Kidney epithelial cell (primary cell): Measurements from ENCODE around the gene MEGF6. TPM values are rescaled to one million over a fixed set of nuclear protein-coding genes. Genes with fewer than 3 reads are reported as not detected.

Experiments
- DNase-seq: peaks from one replicate; pipeline ENCODE4 v3.0.0-alpha.2; 2010; ENCODE audit warnings: low read depth
- H3K27me3 ChIP-seq: 2 replicates; pipeline ENCODE4 v1.6.0; 2011; ENCODE audit warnings: low read length; ENCODE audit not compliant: control insufficient read depth, insufficient read depth
- H3K36me3 ChIP-seq: 2 replicates; pipeline ENCODE4 v1.5.1; 2011; ENCODE audit warnings: low read length; ENCODE audit not compliant: control insufficient read depth, insufficient read depth
- H3K4me3 ChIP-seq: 2 replicates; pipeline ENCODE4 v1.5.1; 2011; ENCODE audit warnings: low read depth, mild to moderate bottlenecking, control low read depth, low read length
- CTCF ChIP-seq: IDR thresholded peaks from 2 replicates; pipeline ENCODE4 v1.5.1; 2011; ENCODE audit warnings: mild to moderate bottlenecking, moderate library complexity, low read length, control low read depth, inconsistent platforms; ENCODE audit not compliant: insufficient read depth, poor library complexity, severe bottlenecking
- total RNA-seq: library from RNA; depleted of rRNA; stranded (reverse); fragments of >200 nt; gene quantifications from 2 replicates; pipeline ENCODE4 v1.2.3, GENCODE V29; 2015

MEGF6 gene
- total RNA-seq, 1 donor from 2014 or later, result 13.1 TPM

GRCh38 chr1:3555131-3555920, 56.0 kb downstream of the MEGF6 start:
- no peak for DNase-seq
- H3K4me3 ChIP-seq, result no peak overlapping the region
- no peaks in the 10 kb centered on the region for H3K36me3 ChIP-seq
- H3K27me3 ChIP-seq, result peaks cover 36% of the 10 kb centered on the region
- no peak for TF ChIP-seq CTCF

GRCh38 chr1:3553940-3554223, 57.4 kb downstream of the MEGF6 start:
- Histone ChIP-seq H3K4me3 (no peak overlapping the region), H3K27me3 (peaks cover 36% of the 10 kb centered on the region), H3K36me3 (no peaks in the 10 kb centered on the region)
- DNase-seq, result no peak
- no peak for TF ChIP-seq CTCF

- Histone ChIP-seq H3K36me3 (no peaks in the 10 kb centered on the region), H3K4me3 (no peak overlapping the region), H3K27me3 (peaks cover 32% of the 10 kb centered on the region)
- DNase-seq, result no peak
- no peak for TF ChIP-seq CTCF
Measured at GRCh38 chr1:3553166-3553939, 58.0 kb downstream of the MEGF6 start.

- TF ChIP-seq CTCF, result no peak
Measured at GRCh38 chr1:3552751-3553150, 58.6 kb downstream of the MEGF6 start.

GRCh38 chr1:3552176-3552575, 59.1 kb downstream of the MEGF6 start:
- no peak for TF ChIP-seq CTCF
- Histone ChIP-seq H3K4me3 (no peak overlapping the region), H3K27me3 (peaks cover 25% of the 10 kb centered on the region), H3K36me3 (no peaks in the 10 kb centered on the region)
- no peak for DNase-seq

More at GRCh38 chr1:3552751-3553150, 58.6 kb downstream of the MEGF6 start:
- DNase-seq, result no peak
- Histone ChIP-seq H3K36me3 (no peaks in the 10 kb centered on the region), H3K4me3 (no peak overlapping the region), H3K27me3 (peaks cover 29% of the 10 kb centered on the region)
